Endothelial cell (in vitro differentiated cells): ENCODE results near the gene HADH. TPM values are rescaled to one million over a fixed set of nuclear protein-coding genes. Genes with fewer than 3 reads are reported as not detected.
"Not testable (repeated sequence)": the region's sequence is repeated elsewhere in the genome, so short reads cannot be mapped to it uniquely, and the experiment has no call there.

Source experiments
- DNase-seq: peaks from one replicate; pipeline ENCODE4 v3.0.0; 2021; ENCODE audit warnings: low spot score
- H3K27ac Mint-ChIP-seq: one replicate; pipeline ENCODE4 v1.8.0; 2021; ENCODE audit warnings: mixed read lengths, inconsistent platforms; ENCODE audit not compliant: unreplicated experiment
- H3K27me3 Mint-ChIP-seq: one replicate; pipeline ENCODE4 v1.8.0; 2021; ENCODE audit warnings: mild to moderate bottlenecking, moderate library complexity, mixed read lengths, inconsistent platforms; ENCODE audit not compliant: unreplicated experiment
- H3K36me3 Mint-ChIP-seq: one replicate; pipeline ENCODE4 v1.8.0; 2021; ENCODE audit warnings: mild to moderate bottlenecking, low read depth, mixed read lengths, inconsistent platforms; ENCODE audit not compliant: unreplicated experiment
- H3K4me1 Mint-ChIP-seq: one replicate; pipeline ENCODE4 v1.8.0; 2021; ENCODE audit warnings: mild to moderate bottlenecking, mixed read lengths, inconsistent platforms; ENCODE audit not compliant: unreplicated experiment
- H3K4me3 Mint-ChIP-seq: one replicate; pipeline ENCODE4 v1.8.0; 2021; ENCODE audit warnings: mild to moderate bottlenecking, mixed read lengths, inconsistent platforms; ENCODE audit not compliant: unreplicated experiment
- H3K9me3 Mint-ChIP-seq: one replicate; pipeline ENCODE4 v1.8.0; 2021; ENCODE audit warnings: mixed read lengths, inconsistent platforms; ENCODE audit not compliant: unreplicated experiment
- total RNA-seq: library from RNA; stranded (reverse); fragmentation: NEBNext Ultra II Directional; extraction: Animal tissue kit (Norgen Biotek cat#: 25700); gene quantifications from one replicate; pipeline ENCODE4 v1.2.1, GENCODE V29; 2021; ENCODE audit not compliant: unreplicated experiment
- TF ChIP-seq, protein P1 (sequence below): fragments of 200-600 bp; sonication (generic); IDR thresholded peaks from one replicate; pipeline ENCODE4 v1.5.0; 2021; ENCODE audit warnings: antibody characterized with exemption; ENCODE audit not compliant: unreplicated experiment

HADH gene
- total RNA-seq, 1 donor from 2014 or later = 26.6 TPM

DNA sequence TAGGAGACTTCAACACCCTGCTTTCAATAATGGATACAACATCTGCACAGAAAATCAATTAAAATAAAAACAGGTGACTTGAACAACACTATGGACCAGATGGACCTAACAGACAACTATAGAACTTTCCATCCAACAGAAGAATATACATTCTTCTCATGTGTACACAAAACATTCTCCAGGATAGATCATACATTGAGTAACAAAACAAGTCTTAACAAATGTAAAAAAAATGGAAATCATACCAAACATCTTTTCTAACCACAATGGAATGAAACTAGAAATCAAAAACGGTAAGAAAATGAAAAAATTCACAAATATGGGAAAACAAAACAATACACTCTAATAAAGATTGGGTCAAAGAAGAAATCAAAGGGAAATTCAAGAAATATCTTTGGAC, 33.7 kb upstream of the HADH start:
- no peak for DNase-seq
- Mint-ChIP-seq H3K36me3 (peaks cover 9% of the 10 kb centered on the region), H3K27me3 (peaks cover 2% of the 10 kb centered on the region), H3K4me1 (no peaks in the 10 kb centered on the region), H3K9me3 (peaks cover 8% of the 10 kb centered on the region), H3K4me3 (no peak overlapping the region), H3K27ac (no peak overlapping the region)
- TF ChIP-seq, protein P1, sequence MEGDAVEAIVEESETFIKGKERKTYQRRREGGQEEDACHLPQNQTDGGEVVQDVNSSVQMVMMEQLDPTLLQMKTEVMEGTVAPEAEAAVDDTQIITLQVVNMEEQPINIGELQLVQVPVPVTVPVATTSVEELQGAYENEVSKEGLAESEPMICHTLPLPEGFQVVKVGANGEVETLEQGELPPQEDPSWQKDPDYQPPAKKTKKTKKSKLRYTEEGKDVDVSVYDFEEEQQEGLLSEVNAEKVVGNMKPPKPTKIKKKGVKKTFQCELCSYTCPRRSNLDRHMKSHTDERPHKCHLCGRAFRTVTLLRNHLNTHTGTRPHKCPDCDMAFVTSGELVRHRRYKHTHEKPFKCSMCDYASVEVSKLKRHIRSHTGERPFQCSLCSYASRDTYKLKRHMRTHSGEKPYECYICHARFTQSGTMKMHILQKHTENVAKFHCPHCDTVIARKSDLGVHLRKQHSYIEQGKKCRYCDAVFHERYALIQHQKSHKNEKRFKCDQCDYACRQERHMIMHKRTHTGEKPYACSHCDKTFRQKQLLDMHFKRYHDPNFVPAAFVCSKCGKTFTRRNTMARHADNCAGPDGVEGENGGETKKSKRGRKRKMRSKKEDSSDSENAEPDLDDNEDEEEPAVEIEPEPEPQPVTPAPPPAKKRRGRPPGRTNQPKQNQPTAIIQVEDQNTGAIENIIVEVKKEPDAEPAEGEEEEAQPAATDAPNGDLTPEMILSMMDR = no peak

DNA sequence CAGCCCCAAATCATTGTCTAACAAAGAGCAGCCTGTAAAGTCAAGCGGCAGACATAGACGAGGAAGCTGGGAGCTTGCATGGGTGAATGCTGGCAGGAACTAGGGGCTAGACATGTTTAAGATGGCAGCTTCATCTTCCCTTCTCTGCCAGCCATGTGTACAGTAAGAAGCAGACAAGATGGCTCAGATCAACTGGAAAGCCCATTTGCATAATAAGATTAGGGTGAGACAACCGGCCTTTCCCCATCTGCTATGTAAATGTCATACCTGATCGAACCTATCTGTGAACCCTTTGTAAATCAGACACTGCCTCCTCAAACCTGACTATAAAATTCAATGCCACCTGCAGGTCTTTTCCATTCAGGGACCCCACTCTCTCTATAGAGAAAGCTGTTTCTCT, 22.8 kb upstream of the HADH start:
- Mint-ChIP-seq H3K27me3 (no peaks in the 10 kb centered on the region), H3K4me1 (no peaks in the 10 kb centered on the region), H3K4me3 (no peak overlapping the region), H3K27ac (no peak overlapping the region), H3K36me3 (no peaks in the 10 kb centered on the region), H3K9me3 (no peaks in the 10 kb centered on the region)
- DNase-seq = no peak
- TF ChIP-seq, protein P1 = no peak

DNA sequence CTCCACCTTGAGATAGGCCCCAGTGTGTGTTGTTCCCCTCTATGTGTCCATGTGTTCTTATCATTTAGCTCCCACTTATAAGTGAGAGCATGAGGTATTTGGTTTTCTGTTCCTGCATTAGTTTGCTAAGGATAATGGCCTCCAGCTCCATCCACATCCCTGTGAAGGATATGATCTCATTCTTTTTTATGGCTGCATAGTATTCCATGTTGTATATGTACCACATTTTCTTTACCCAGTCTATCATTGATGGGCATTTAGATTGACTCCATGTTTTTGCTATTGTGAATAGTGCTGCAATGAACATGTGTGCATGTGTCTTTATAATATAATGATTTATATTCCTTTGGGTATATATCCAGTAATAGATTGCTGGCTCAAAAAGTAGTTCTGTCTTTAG, 22.2 kb upstream of the HADH start:
- not testable (repeated sequence) for DNase-seq, H3K4me3 Mint-ChIP-seq, H3K4me1 Mint-ChIP-seq, H3K36me3 Mint-ChIP-seq, H3K27ac Mint-ChIP-seq, H3K27me3 Mint-ChIP-seq, H3K9me3 Mint-ChIP-seq

DNA sequence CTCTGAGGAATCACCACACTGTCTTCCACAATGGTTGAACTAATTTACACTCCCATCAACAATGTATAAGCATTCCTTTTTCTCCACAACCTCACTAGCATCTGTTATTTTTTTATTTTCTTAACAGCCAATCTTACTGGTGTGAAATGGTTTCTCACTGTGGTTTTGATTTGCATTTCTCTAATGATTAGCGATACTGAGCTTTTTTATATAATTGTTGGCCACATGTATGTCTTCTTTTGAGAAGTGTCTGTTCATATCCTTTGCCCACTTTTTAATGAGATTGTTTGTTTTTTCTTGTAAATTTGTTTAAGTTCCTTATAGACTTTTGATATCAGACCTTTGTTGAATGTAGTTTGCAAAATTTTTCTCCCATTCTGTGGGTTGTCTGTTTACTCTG, 21.8 kb upstream of the HADH start:
- H3K4me1 Mint-ChIP-seq, H3K9me3 Mint-ChIP-seq, H3K27me3 Mint-ChIP-seq, H3K36me3 Mint-ChIP-seq, H3K4me3 Mint-ChIP-seq, DNase-seq, H3K27ac Mint-ChIP-seq: not testable (repeated sequence)

DNA sequence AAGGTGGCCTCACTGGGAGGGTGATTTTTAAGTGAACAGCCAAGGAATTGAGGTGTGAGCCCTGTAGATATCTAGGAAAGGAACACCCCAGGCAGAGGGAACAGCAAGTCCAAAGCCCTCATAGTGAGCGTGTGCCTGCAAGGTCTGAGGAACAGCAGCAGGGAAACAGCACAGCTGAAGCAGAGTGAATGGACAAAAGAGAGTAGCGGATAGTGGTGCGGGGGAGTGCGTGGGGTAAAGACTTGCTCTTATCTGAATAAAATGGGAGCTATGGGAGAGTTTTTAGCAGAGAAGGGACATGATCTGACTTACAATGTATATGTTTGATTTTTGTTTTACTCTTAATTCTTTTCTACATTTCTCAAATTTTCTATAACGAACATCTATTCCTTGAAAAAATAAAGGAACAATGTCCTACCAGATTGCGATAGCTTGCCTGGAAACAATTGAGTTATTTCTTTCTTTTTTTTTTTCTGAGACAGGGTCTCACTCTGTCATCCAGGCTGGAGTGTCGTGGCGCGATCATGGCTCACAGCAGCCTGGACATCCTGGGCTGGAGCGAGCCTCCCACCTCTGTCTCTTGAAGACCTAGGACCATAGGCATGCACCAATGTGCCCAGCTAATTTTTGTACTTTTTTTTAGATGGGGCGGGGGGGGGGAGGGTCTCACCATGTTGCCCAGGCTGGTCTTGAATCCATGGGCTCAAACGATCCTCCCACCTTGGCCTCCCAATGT, 19.5 kb upstream of the HADH start:
- Mint-ChIP-seq H3K9me3 (no peaks in the 10 kb centered on the region), H3K27me3 (no peaks in the 10 kb centered on the region), H3K27ac (no peak overlapping the region), H3K4me1 (no peaks in the 10 kb centered on the region), H3K36me3 (no peaks in the 10 kb centered on the region), H3K4me3 (no peak overlapping the region)
- TF ChIP-seq, protein P1 = no peak
- no peak for DNase-seq

DNA sequence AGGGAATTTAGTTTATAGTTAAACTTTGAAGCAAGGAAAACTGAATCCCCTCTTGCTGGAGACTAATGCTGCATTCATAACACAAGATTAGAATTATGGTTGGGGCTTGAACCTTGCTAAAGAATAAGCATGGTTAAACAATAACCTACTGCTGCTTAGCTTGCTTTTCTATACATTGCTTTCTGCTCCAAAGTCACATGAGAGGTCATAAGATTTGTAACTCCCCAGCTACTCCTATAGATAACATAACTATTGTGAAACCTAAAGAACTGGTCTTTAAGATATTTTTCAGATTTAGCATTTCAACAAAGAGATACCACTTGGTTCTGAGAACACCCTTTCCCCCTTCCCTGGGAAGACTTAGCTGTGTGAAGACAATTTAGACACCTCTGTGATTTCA, 17.1 kb upstream of the HADH start:
- no peak for DNase-seq
- Mint-ChIP-seq H3K27me3 (no peaks in the 10 kb centered on the region), H3K27ac (no peak overlapping the region), H3K9me3 (no peaks in the 10 kb centered on the region), H3K4me1 (no peaks in the 10 kb centered on the region), H3K36me3 (no peaks in the 10 kb centered on the region), H3K4me3 (no peak overlapping the region)
- TF ChIP-seq, protein P1 = no peak
